IMR-90 (cell line): ENCODE data around the gene SFXN3. TPM values are rescaled to one million over a fixed set of nuclear protein-coding genes. Genes with fewer than 3 reads are reported as not detected.

Experiments
- ATAC-seq: fragments of 200-7000 bp; cut with Tn5 transposase; 2 replicates; pipeline ENCODE4 v1.9.1; 2020; ENCODE audit warnings: low read depth, mild to moderate bottlenecking, moderate library complexity
- BruUV-seq: library from RNA; stranded (reverse); fragments of 400-500 nt; replicated peaks from 2 replicates; lab custom pipeline; 2021; lab: Mats Ljungman, UMichigan
- CTCF ChIA-PET: fragments of 300-600 bp; formaldehyde crosslinking; extraction: SDS; loops from one replicate; lab custom pipeline; 2021; ENCODE audit warnings: antibody characterized with exemption; lab: Yijun Ruan, JAX
- POLR2A ChIA-PET: fragments of 300-600 bp; sonication (Branson Sonifier 250); formaldehyde crosslinking; loops from one replicate; lab custom pipeline; 2022; ENCODE audit warnings: antibody characterized with exemption; ENCODE audit not compliant: unreplicated experiment; lab: Charles Lee
- DNase-seq: peaks from one replicate; pipeline ENCODE4 v3.0.0; 2013
- H2AFZ ChIP-seq: replicated peaks from 2 replicates; pipeline ENCODE3; 2013; ENCODE audit warnings: low read length, mild to moderate bottlenecking; ENCODE audit not compliant: poor library complexity
- H2AK5ac ChIP-seq: 2 replicates; pipeline ENCODE4 v1.6.1; 2013; ENCODE audit warnings: low read depth, low read length, inconsistent platforms
- H2AK9ac ChIP-seq: replicated peaks from 2 replicates; pipeline ENCODE3; 2013; ENCODE audit warnings: mild to moderate bottlenecking, low read depth, low read length, moderate library complexity; ENCODE audit not compliant: poor library complexity
- H2BK120ac ChIP-seq: 2 replicates; pipeline ENCODE4 v1.6.1; 2013; ENCODE audit warnings: low read depth, low read length, inconsistent platforms
- H2BK15ac ChIP-seq: 3 replicates; pipeline ENCODE4 v1.6.1; 2013; ENCODE audit warnings: low read depth, low read length, inconsistent platforms
- H2BK20ac ChIP-seq: 2 replicates; pipeline ENCODE4 v1.6.1; 2013; ENCODE audit warnings: low read depth, mild to moderate bottlenecking, inconsistent platforms, low read length, moderate library complexity
- H2BK5ac ChIP-seq: 2 replicates; pipeline ENCODE4 v1.6.1; 2013; ENCODE audit warnings: mild to moderate bottlenecking, low read depth, low read length, inconsistent platforms; ENCODE audit not compliant: poor library complexity, severe bottlenecking
- H3K14ac ChIP-seq: replicated peaks from 2 replicates; pipeline ENCODE4 v1.6.1; 2013; ENCODE audit warnings: low read depth, low read length, inconsistent platforms
- H3K18ac ChIP-seq: 2 replicates; pipeline ENCODE4 v1.6.1; 2013; ENCODE audit warnings: low read depth, low read length, control low read depth
- H3K23ac ChIP-seq: 2 replicates; pipeline ENCODE4 v1.6.1; 2013; ENCODE audit warnings: low read depth, low read length, inconsistent platforms
- H3K27ac ChIP-seq: 2 replicates; pipeline ENCODE4 v1.5.1; 2013; ENCODE audit warnings: mild to moderate bottlenecking, control low read depth, low read length; ENCODE audit not compliant: insufficient read depth
- H3K27me3 ChIP-seq: 2 replicates; pipeline ENCODE4 v1.6.1; 2013; ENCODE audit warnings: low read length; ENCODE audit not compliant: control insufficient read depth, insufficient read depth
- H3K36me3 ChIP-seq: 2 replicates; pipeline ENCODE4 v1.6.1; 2013; ENCODE audit warnings: low read length, mixed read lengths; ENCODE audit not compliant: control insufficient read depth, insufficient read depth
- H3K4ac ChIP-seq: 2 replicates; pipeline ENCODE4 v1.6.1; 2013; ENCODE audit warnings: low read depth, low read length, inconsistent platforms
- H3K4me1 ChIP-seq: 2 replicates; pipeline ENCODE4 v1.6.1; 2013; ENCODE audit warnings: low read length, mixed read lengths; ENCODE audit not compliant: control insufficient read depth, insufficient read depth
- H3K4me2 ChIP-seq: 2 replicates; pipeline ENCODE4 v1.6.1; 2013; ENCODE audit warnings: low read depth, mild to moderate bottlenecking, control low read depth, low read length, moderate library complexity
- H3K4me3 ChIP-seq: 2 replicates; pipeline ENCODE4 v1.5.1; 2013; ENCODE audit warnings: low read depth, mild to moderate bottlenecking, control low read depth, low read length, moderate library complexity; ENCODE audit not compliant: insufficient read depth
- H3K56ac ChIP-seq: 2 replicates; pipeline ENCODE4 v1.6.1; 2013; ENCODE audit warnings: low read length, inconsistent platforms; ENCODE audit not compliant: insufficient read depth; ENCODE audit errors: extremely low read depth
- H3K79me1 ChIP-seq, 2 experiments: 2 replicates each; pipeline ENCODE4 v1.6.1; 2013; ENCODE audit warnings: low read length in 2 of 2, inconsistent platforms in 1 of 2, low read depth in 1 of 2
- H3K9ac ChIP-seq: 2 replicates; pipeline ENCODE4 v1.6.1; 2013; ENCODE audit warnings: low read depth, low read length, control low read depth
- H3K9me1 ChIP-seq: 2 replicates; pipeline ENCODE4 v1.6.1; 2013; ENCODE audit warnings: low read length, inconsistent platforms; ENCODE audit not compliant: insufficient read depth
- H3K9me3 ChIP-seq: 2 replicates; pipeline ENCODE4 v1.6.1; 2013; ENCODE audit warnings: low read length; ENCODE audit not compliant: control insufficient read depth, insufficient read depth
- H4K20me1 ChIP-seq: 2 replicates; pipeline ENCODE4 v1.6.1; 2013; ENCODE audit warnings: low read length, inconsistent platforms; ENCODE audit not compliant: insufficient read depth
- H4K5ac ChIP-seq: 2 replicates; pipeline ENCODE4 v1.6.1; 2013; ENCODE audit warnings: mild to moderate bottlenecking, low read depth, low read length, control low read depth
- H4K8ac ChIP-seq, 2 experiments: 2 replicates each; pipeline ENCODE4 v1.6.1; 2013; ENCODE audit warnings: low read depth in 2 of 2, low read length in 2 of 2, control low read depth in 1 of 2, inconsistent platforms in 1 of 2
- H4K91ac ChIP-seq: 2 replicates; pipeline ENCODE4 v1.6.1; 2013; ENCODE audit warnings: low read depth, low read length, inconsistent platforms; ENCODE audit not compliant: insufficient read depth
- MAFK ChIP-seq: IDR thresholded peaks from 2 replicates; pipeline ENCODE4 v1.6.1; 2012; ENCODE audit warnings: low read depth, low read length, improper control_type of control experiment
- MAZ ChIP-seq: IDR thresholded peaks from 2 replicates; pipeline ENCODE4 v1.6.1; 2012; ENCODE audit warnings: low read depth, mild to moderate bottlenecking, low read length, improper control_type of control experiment, moderate library complexity, borderline replicate concordance
- POLR2A ChIP-seq: IDR thresholded peaks from 2 replicates; pipeline ENCODE4 v1.6.1; 2012; ENCODE audit warnings: mild to moderate bottlenecking, low read depth, low read length
- RFX5 ChIP-seq: IDR thresholded peaks from 2 replicates; pipeline ENCODE4 v1.8.0; 2012; ENCODE audit warnings: low read depth, mild to moderate bottlenecking, low read length, moderate library complexity
- WGBS, 2 experiments: methylation state at CpG; one replicate each; pipeline versions ENCODE4 v1.1.5 to v1.1.7; 2013; ENCODE audit warnings: missing lambda C conversion rate in 2 of 2; ENCODE audit not compliant: insufficient read length in 1 of 2; ENCODE audit errors: extremely low coverage in 2 of 2; 5-methylcytosine and 5-hydroxymethylcytosine counted together
- dilution Hi-C: fragments of 300-500 bp; cut with HindIII; formaldehyde crosslinking; loops from one replicate; pipeline ENCODE4 v1.14.3; 2018; ENCODE audit warnings: low sequenced_read_pairs; ENCODE audit not compliant: unreplicated experiment
- in situ Hi-C: fragments of 300-500 bp; cut with MboI; formaldehyde crosslinking; loops from 3 replicates; pipeline ENCODE4 v1.14.3; 2019; ENCODE audit warnings: low sequenced_read_pairs, inconsistent platforms, mixed read lengths
- intact Hi-C: fragments of 100-400 bp; cut with micrococcal nuclease; formaldehyde crosslinking; loops from 2 replicates; pipeline ENCODE4 v1.10.0; 2022
- polyA plus RNA-seq, 3 experiments: library from polyadenylated mRNA; depleted of rRNA; stranded (reverse); fragments of >200 nt; gene quantifications; 2 replicates each; pipeline ENCODE4 v1.2.3, GENCODE V29; 2012; ENCODE audit warnings: low replicate concordance in 1 of 3
- total RNA-seq: library from RNA; depleted of rRNA; stranded (reverse); fragments of >200 nt; gene quantifications from 2 replicates; pipeline ENCODE4 v1.2.3, GENCODE V29; 2012
- TF ChIP-seq, protein P1 (sequence below): fragments of 150-350 bp; IDR thresholded peaks from 2 replicates; pipeline ENCODE4 v1.6.1; 2017; ENCODE audit warnings: mild to moderate bottlenecking, antibody characterized with exemption, low read length, low read depth

The SFXN3 gene
- total and polyA plus RNA-seq, 2 of the 4 experiments (the other 2 are of a cell fraction), result 64.7 to 77.2 TPM

DNA sequence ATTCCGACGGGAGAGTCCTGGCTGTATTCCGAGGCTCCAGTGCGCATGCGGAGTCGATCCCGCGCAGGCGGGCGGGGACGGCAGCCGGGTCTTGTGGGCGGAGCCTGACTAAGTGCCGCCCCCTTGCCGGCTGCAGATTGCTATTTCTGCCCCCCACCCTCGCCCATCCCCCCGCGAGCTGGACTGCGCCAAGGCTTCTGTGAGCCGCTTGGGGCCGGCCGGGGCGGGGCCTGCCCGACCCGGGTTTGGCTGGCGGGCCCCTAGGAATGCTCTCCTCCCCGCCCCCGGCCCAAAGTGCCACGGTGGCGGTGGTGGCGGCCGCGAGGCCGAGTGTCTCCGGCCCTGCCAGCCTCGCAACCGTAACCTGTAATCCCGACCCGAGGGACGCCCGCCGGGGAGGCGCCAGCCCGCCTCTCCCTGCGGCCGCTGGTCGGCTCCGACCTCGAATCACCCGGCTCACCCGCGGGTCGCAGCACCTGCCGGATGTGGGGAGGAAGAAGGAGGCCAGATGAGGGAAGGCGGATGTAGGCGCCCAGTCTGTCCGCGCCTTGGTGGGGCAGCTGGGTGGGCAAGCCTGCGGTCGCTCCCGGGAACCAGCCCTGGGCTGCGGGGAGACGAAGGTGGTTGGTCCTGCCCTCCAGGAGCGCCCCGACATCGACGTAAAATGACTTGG is 30.1 kb downstream of the SFXN3 start:
- peak overlapping the region; percentile 100 for H2AFZ ChIP-seq
- peak overlapping the region; percentile 100 for H4K91ac ChIP-seq
- peak overlapping the region; percentile 96 for H3K9ac ChIP-seq
- H2BK5ac ChIP-seq, result peak overlapping the region; percentile 99
- dilution Hi-C loops (no loop called here), intact Hi-C loops (loop anchor here (2.0 kb wide), 1 partner anchor 82 kb away; no protein-coding TSS in a partner anchor), in situ Hi-C loops (no loop called here)
- ChIA-PET CTCF (interaction anchor here (0.6 to 2.1 kb wide), 10 partner anchors 10 to 547 kb away, joined by 3 to 14 read pairs (median 4); no protein-coding TSS in a partner anchor), POLR2A (interaction anchor here (0.6 to 1.0 kb wide), 5 partner anchors 9 to 1473 kb away, joined by 3 to 22 read pairs (median 3); no protein-coding TSS in a partner anchor)
- DNase-seq, result peak; percentile 91
- H3K23ac ChIP-seq, result peak overlapping the region; percentile 100
- no peaks in the 10 kb centered on the region for H3K27me3 ChIP-seq
- H3K4me3 ChIP-seq, result peak overlapping the region; percentile 81
- H3K9me1 ChIP-seq, result peaks cover 8% of the 10 kb centered on the region
- H4K8ac ChIP-seq, result peak overlapping the region; percentile 98 to 99
- ATAC-seq, result peak; percentile 90
- H3K4me2 ChIP-seq, result peak overlapping the region; percentile 97
- BruUV-seq, result no TSS peak
- H2AK5ac ChIP-seq, result peak overlapping the region; percentile 99
- H4K5ac ChIP-seq, result peak overlapping the region; percentile 98
- peak overlapping the region; percentile 100 for H2BK120ac ChIP-seq
- H3K27ac ChIP-seq, result peak overlapping the region; percentile 97
- H3K9me3 ChIP-seq, result no peaks in the 10 kb centered on the region
- H2BK20ac ChIP-seq, result peak overlapping the region; percentile 99
- peak overlapping the region; percentile 100 for H3K4ac ChIP-seq
- peaks cover 0 to 42% of the 10 kb centered on the region in 2 experiments; a peak in 3 of 4 replicates for H3K79me1 ChIP-seq
- H2AK9ac ChIP-seq, result peak overlapping the region; percentile 100
- 2% methylated on average over 36 of the region's 67 CpGs; no CpG with 5 or more reads in 1 of the 2 experiments for WGBS, 2 experiments
- peak overlapping the region; percentile 100 for H3K56ac ChIP-seq
- peaks cover 20% of the 10 kb centered on the region for H3K4me1 ChIP-seq
- H3K14ac ChIP-seq, result peak overlapping the region; percentile 100
- H4K20me1 ChIP-seq, result no peaks in the 10 kb centered on the region; the same call in none of the 2 replicates
- H2BK15ac ChIP-seq, result peak overlapping the region; percentile 100
- TF ChIP-seq RFX5 (no peak), MAFK (no peak), MAZ (peak; percentile 98), POLR2A (peak; percentile 82)
- TF ChIP-seq, protein P1, sequence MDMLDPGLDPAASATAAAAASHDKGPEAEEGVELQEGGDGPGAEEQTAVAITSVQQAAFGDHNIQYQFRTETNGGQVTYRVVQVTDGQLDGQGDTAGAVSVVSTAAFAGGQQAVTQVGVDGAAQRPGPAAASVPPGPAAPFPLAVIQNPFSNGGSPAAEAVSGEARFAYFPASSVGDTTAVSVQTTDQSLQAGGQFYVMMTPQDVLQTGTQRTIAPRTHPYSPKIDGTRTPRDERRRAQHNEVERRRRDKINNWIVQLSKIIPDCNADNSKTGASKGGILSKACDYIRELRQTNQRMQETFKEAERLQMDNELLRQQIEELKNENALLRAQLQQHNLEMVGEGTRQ, result no peak
- H3K18ac ChIP-seq, result peak overlapping the region; percentile 99
- H3K36me3 ChIP-seq, result no peaks in the 10 kb centered on the region
